OCI-M1 (cell line): ENCODE measurements around the gene AKT3.
"Not testable (repeated sequence)": the region's sequence is repeated elsewhere in the genome, so short reads cannot be mapped to it uniquely, and the experiment has no call there.

ENCODE experiments used
- DNase-seq: peaks from one replicate; lab custom pipeline; 2025; lab: John Stamatoyannopoulos, UW

Gene AKT3

DNA sequence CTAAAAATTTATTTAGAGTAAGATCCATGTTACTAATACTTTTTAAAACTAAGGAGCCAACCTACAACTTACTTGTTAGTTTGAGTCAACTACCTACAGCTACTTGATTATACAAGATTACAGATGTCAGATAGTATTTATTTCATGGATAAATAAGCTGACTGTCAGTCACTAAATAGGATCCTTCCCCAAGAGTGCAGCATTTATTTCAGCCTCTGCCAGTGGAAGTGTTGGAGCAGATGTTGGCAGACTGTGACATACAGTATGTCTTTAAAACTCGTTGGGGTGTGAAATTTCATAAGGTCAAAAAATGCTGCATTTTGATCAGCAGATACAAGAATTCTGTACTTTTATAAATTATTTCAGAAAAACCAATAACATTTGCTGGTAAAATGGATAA is 156.2 kb downstream of the AKT3 start:
- DNase-seq = no peak

- no peak for DNase-seq
These were observed 163.9 kb downstream of the AKT3 start for GRCh38 chr1:243686159-243686558.

- no peak for DNase-seq
These were observed 169.2 kb downstream of the AKT3 start for GRCh38 chr1:243680860-243681259.

DNA sequence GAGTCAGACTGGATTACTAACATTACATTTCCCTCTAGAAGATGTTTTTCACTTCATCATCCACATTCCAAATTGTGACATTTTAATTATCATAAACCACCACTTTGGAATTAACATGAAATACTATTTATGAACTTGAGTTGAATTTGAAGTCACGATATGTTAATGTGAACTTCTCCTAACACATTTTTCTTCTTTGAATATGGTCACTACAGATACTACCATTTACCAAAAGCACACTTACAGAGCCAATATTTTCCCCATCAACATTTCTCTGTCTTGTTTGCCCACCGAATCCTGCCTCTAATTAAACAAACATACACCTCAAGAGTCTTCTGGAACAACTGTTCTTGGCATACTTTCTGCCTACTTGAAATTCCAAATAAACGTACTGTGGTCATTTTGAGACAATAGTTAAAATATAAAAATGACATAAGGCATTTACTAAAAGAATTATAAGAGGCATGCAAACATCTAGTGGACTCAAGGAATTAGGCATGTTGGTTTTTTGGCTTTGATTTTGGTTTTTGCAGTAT is 177.4 kb downstream of the AKT3 start:
- DNase-seq = no peak

DNA sequence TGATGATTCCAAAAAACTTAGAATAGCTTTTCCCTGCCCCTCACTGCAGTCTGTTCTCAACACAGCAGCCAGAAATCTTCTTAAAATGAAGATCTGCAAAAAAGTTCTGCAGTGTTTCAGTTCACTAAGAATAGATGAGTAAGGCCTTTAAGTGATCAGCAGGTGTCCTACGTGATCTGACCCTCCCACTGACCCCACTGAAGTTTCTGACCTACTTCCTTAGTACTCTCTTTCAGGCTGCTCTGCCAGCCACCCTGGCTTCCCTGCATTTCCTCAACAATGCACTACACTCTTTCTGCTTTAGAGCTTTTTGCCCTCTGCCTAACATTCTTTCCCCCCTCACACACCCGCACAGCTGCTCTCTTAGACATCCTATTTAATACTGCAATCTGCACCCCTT is 182.5 kb downstream of the AKT3 start:
- no peak for DNase-seq

DNA sequence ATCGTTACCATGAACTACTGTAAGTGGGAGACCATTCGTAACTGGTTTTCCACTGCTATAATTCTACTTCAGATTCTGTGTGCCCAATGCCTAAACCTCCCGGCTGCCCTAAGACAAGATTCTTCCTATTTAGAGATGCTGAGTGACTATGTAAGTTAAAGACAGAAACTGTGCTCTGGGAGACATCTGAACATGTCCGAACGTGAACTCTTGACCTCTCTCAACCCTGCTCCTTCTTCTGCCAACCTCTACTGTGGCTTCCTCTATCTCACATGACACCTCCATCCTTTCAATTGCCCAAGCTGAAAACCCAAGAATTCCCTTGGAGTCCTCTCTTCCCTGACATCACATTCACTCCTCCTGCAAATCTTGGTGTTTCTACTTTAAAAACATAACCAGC is 182.9 kb downstream of the AKT3 start:
- no peak for DNase-seq

DNA sequence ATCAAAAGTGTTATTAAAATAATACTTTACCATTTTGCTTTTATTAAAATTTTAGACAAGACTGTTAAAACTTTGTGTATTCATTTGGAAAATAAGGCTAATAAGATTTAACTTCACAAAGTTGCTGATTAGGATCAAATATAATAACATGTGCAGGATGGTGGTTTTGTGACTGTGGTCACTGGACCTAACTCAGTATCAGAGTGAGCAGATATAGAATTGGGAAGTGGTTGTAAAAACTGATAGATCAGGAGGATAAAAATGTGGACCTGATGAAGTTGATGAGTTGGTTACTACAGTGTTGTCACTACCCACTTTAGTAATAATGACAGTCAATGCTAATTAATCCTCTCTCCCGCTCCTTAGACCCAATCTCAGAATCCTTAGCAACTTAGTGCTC is 186.4 kb downstream of the AKT3 start:
- DNase-seq = no peak

DNA sequence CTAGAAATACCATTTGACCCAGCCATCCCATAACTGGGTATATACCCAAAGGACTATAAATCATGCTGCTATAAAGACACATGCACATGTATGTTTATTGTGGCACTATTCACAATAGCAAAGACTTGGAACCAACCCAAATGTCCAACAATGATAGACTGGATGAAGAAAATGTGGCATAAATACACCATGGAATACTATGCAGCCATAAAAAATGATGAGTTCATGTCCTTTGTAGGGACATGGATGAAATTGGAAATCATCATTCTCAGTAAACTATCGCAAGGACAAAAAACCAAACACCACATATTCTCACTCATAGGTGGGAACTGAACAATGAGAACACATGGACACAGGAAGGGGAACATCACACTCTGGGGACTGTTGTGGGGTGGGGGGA is 187.9 kb downstream of the AKT3 start:
- not testable (repeated sequence) for DNase-seq

DNA sequence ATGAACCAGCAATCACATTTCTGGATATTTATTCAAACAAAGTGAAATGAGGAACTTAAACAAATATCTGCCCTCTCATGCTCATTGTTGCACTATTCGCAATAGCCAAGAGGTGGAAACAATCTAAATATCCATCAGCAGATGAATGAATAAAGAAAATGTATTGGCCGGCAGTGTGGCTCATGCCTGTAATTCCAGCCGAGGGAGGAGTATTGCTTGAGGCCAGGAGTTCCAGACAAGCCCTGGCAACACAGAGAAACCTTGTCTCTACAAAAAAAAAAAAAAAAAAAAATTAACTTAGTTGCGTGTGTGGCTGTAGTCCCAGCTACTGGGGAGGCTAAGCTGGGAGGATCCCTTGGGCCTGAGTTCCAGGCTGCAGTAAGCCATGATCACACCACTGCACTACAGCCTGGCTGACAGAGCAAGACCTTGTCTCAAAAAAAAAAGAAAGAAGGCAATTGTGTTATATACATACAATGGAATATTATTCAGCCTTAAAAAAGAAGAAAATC is 191.4 kb downstream of the AKT3 start:
- DNase-seq = no peak

GRCh38 chr1:243657793-243658192 is 192.2 kb downstream of the AKT3 start:
- DNase-seq = no peak

DNA sequence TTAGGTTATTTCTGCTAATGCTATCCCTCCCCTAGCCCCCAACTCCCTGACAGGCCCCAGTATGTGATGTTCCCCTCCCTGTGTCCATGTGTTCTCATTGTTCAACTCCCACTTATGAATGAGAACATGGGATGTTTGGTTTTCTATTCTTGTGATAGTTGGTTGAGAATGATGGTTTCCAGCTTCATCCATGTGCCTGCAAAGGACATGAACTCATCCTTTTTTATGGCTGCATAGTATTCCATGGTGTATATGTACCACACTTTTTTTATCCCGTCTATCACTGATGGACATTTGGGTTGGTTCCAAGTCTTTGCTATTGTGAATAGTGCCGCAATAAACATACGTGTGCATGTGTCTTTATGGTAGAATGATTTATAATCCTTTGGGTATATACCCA is 200.5 kb downstream of the AKT3 start:
- DNase-seq = not testable (repeated sequence)

GRCh38 chr1:243646841-243647240 is 203.2 kb downstream of the AKT3 start:
- no peak for DNase-seq

DNA sequence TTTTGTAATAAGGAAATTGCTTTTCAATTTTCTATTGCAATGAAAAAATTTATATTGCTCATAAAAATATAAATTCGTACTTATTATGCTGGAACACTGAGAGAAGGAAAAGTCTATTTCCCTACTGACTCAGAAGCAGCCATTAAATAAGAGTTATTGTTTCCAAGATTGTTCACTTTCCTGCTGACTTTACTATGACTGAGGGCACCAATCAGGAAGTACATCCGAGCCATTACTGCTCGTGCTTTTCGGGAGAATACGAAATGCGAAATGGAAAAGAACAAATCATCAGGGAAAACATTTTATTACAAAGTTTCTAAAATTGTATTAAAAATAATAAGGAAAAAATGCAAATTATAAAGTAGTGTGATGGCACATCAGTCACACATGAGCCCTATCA is 204.8 kb downstream of the AKT3 start:
- DNase-seq = no peak

- no peak for DNase-seq
These were observed 207.1 kb downstream of the AKT3 start for GRCh38 chr1:243642936-243643335.

- DNase-seq = no peak
These were observed 210.9 kb downstream of the AKT3 start for GRCh38 chr1:243639027-243639658.

- DNase-seq = no peak
These were observed 211.9 kb downstream of the AKT3 start for GRCh38 chr1:243638186-243638585.

DNA sequence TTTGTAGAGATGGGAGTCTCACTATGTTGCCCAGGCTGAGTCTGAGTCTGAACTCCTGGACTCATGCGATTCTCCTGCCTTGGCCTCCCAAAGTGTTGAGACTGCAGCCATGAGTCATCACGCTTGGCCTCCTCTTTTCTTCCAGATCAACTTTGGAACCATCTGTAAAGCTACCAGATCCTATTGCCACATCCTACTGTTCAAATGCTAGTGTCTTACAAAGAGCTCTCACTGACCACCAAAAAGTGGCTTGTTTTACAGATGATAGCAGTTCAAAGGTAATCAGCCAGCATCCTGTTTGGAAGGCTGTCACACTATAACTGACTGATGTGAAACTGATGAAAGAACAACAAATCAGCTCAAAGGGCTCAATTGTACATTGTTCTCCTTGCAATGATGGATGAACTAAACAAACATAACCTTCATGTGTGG is 221.6 kb downstream of the AKT3 start:
- DNase-seq = no peak

GRCh38 chr1:243623841-243624240 is 226.2 kb downstream of the AKT3 start:
- no peak for DNase-seq

GRCh38 chr1:243621973-243622372 is 228.1 kb downstream of the AKT3 start:
- no peak for DNase-seq

- DNase-seq = no peak
These were observed 229.9 kb downstream of the AKT3 start for GRCh38 chr1:243620096-243620495.

DNA sequence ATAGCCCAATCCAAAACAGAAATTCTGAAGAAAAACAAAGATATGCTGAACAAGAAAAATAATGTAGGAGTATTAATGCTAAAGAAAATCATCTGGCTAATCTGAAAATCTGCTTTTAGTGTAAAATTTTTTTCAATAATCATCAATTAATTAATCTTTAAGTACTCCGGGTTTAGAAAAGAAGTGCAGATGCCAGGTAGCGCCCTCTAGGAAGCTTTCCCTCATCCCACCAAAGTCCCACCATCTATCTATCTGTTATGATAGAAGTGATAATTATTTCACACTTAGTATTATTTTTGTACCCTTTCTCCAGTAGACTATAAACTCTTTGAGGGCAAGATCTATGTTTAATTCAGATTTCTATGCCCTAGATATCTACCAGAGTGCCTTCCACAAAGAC is 240.3 kb downstream of the AKT3 start:
- DNase-seq = no peak

GRCh38 chr1:243605604-243606003 is 244.4 kb downstream of the AKT3 start:
- no peak for DNase-seq

- DNase-seq = no peak
These were observed 248.3 kb downstream of the AKT3 start for GRCh38 chr1:243601720-243602119.

- DNase-seq = peak; percentile 14
These were observed 251.6 kb downstream of the AKT3 start for GRCh38 chr1:243598433-243598832.
